ENCODE data around the gene COX8A.
A peak's percentile ranks its signal among the peaks of the same experiment; 100 is the strongest.
"Not testable (repeated sequence)": the region's sequence is repeated elsewhere in the genome, so short reads cannot be mapped to it uniquely, and the experiment has no call there.

COX8A gene

DNA sequence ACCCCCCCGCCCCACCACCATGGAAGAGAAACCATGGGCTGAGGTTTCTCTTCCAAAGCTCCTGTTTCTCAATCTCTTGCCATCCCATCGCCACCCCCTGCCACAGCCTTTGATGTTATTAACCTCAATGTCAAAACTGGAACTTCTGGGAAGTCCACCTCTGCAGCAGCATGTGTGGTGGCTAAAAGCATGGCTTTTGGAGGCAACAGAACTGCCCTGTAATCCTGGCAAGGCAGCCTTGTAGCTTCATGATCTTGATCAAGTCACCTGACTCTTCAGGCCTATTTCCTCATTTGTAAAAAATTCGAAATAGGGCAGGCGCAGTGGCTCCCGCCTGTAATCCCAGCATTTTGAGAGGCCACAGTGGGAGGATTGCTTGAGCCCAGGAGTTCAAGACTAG lies 3.5 kb upstream of the COX8A start:
- DNase-seq, result no peak

DNA sequence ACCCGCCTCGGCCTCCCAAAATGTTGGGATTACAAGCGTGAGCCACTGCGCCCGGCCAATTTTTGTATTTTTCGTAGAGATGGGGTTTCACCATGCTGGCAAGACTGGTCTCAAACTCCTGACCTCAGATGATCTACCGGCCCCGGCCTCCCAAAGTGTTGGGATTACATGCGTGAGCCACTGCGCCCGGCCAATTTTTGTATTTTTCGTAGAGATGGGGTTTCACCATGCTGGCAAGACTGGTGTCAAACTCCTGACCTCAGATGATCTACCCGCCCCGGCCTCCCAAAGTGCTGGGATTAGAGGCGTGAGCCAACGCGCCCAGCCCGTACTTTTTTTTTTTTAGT lies 535 bp upstream of the COX8A start:
- not testable (repeated sequence) for DNase-seq

DNA sequence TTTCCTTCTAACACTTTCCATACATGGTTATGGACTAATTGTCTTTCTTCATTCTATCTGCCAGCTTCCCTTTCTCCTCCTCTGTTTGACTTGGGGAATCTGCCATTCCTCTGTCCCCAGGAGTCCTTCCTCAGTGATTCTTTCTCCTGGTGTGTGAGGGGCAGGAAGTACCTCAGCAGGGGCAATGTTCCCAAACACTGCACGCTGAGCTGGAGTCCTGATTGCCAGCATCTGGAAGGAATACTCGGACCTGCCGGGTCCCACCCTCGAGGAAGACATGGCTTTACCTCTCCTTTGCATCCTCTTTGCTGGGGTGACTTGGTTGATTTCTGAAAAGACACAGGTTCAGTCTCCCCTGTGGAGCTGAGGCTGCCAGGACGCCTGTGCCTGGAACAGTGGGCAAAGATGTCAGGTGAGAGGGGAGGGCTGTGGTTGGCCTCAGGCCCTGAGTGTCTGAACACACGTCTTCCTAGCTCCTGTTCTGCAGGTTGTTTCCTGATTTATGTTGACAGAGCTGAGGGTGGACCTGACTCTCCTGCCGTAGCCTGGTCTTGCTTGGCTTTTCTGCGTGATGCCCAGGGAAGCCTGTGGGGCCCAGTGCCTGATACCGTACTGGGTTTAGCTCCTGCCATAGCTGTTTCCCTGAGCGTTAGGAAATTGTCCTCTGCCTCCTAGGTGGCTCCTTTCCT lies 4.3 kb downstream of the COX8A start:
- no peak for DNase-seq

DNA sequence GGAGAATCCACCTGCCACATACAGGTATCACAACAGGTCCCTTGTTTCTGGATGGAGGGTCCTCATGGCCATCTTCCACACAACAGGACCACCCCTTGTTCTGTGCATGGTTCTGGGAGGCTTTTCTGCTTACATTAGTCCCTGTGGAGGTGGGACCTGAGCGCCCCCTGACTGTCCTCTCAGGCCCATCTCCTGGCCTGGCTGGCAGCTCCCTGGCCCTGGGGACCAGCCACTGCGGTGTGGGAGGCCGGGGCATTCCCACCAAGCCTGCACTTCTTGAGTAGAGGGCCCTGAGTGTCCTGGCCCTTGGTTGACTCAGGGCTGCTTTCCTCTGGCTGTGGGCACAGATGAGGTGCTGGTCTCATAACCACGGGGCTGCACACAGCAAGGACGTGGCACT lies 5.0 kb downstream of the COX8A start:
- no peak for DNase-seq

DNA sequence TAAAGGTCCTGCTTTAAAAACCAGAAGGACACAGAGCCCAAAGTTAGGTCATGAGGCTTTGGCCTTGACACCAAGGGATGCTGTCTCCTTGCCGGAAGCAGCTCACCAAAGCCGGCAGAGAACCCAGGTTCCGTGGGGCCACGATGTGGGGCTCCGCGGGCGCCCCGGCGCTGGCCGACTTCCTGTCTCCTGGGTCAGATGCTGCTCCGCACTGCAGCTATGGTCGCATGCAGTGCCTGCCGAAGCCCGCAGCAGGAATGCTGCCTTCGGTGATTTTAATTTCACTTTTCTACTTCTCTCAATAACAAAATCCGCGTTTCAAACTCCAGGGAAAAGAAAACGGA lies 11.4 kb downstream of the COX8A start:
- DNase-seq, result peak; percentile 36

DNA sequence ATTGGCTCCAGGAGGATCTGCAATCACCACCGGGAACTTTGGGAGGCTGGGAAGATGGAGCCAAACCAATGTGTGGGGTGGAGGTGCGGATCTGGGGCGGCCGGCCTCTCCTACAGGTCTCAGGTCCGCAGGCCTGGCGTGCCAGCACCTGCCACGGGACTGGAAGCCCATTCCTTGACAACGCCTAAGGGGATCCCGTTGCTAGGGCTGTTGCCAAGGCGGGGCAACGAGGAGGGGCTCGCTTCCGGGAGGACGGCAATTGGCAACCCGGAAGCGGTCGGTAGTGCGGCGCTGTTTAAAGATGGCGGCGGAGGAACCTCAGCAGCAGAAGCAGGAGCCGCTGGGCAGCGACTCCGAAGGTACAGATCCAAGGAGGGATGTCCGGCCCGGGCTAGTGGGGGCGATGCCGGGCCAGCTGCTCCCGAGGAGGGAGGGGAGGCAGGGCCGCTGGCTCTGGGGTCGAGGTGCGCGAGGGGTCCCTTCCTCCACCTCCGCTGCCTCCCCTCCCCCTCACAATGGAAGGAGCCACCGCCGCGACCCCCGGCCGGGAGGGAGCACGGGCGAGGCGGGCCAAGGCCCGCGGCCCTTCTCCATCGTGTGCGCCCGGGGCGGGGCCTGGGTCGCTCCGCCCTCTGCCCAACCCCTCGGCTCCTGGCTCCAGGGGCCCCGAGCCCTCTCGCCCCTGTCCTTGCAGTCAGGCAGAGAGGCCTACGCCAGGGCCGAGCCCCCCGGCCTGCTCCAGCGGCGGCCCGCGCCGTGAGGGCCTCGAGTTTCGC lies 11.9 kb downstream of the COX8A start, which contains the start of gene OTUB1:
Gene OTUB1, plus strand, starts transcription at position 283 of the 776 bp plus-strand sequence. Its CDS starts 19 bp downstream, at position 302.
- peak; percentile 81 for DNase-seq

DNA sequence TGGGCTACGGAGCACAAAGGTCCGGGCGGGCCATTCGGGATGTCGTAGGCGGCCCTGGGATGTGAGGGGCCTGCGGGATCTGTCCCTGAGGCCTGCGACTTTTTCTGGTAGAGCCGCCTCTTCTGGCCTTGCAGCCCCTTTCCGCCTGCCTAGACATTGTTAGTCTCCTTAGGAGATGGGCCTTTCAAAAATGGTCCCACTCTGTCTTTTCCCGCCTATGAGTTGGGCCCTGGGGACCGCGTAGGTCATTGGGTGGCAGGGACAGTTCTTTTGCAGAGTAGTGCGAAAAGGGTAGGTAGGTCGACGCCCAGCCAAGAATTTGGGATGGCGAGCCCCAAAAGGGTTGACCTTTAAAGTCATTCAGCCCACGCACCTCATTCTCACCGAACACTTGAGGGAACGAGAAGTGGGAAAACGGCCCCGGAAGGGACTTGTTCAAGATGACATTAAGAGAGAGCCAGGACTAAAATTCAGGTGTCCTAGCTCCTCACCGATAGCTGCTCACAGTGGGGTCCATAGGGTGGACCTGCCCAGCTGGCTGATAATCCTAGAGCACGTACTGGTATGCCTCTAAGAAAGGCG lies 12.6 kb downstream of the COX8A start:
- DNase-seq, result no peak

DNA sequence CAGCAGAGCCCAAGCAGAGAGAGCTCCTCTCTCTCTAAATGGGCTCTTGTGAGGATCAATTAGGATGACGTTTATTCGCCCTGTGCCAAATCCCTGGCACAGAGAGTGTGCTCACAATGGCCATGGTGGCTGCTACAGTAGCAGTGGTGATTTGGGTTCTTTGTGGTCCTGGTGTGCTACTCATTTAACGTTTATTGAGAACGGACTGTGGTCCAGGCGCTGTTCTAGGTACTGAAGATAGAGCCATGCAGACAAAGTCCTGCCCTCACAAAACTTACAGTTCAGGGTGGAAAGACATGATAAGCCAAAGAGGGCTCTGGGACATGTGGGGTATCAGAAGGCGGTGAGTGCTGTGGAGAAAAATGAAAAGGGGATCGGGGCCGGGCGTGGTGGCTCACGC lies 17.1 kb downstream of the COX8A start:
- no peak for DNase-seq

DNA sequence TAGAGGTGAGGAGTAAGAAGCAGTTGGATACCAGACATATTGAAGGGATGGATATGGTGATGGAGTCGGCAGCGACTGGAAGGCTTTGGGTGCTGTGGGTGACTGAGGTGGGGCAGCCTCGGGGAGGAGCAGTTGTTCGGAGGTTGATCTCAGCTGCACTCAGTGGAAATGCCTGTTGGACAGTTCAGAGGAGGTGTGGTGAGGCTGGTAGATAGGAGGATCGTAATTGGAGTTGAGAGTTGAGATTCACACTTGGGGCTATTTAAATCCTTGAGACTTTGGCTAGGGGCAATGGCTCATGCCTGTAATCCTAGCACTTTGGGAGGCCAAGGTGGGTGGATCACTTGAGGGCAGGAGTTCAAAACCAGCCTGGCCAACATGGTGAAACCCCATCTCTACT lies 18.7 kb downstream of the COX8A start:
- no peak for DNase-seq

DNA sequence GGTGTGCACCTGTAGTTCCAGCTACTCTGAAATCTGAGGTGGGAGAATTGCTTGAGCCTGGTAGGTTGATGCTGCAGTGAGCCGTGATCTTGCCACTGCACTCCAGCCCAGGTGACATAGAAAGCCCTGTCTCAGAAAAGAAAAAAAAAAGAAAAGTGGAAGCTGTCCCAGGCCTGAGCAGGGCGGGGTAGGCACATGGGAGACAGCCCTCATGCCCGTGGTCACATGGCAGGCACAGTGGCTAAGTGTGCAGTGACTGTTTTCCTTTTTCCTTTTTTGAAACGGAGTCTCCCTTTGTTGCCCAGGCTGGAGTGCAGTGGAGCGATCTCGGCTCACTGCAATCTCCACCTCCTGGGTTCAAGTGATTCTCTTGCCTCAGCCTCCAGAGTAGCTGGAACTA lies 19.6 kb downstream of the COX8A start:
- DNase-seq, result no peak

DNA sequence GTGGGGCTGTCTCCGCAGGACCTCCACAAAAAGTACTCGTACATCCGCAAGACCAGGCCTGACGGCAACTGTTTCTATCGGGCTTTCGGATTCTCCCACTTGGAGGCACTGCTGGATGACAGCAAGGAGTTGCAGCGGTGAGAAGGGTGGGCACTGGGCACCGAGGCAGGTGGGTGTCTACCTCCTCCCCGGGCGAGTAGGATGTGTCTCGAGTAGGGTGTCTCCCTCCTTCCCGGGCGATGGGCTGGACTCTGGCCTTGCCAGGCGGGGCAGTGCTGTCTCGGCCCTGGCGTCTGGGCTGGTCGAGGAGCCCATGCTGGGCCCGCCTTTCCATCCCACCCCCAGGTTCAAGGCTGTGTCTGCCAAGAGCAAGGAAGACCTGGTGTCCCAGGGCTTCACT lies 22.1 kb downstream of the COX8A start:
- no peak for DNase-seq

DNA sequence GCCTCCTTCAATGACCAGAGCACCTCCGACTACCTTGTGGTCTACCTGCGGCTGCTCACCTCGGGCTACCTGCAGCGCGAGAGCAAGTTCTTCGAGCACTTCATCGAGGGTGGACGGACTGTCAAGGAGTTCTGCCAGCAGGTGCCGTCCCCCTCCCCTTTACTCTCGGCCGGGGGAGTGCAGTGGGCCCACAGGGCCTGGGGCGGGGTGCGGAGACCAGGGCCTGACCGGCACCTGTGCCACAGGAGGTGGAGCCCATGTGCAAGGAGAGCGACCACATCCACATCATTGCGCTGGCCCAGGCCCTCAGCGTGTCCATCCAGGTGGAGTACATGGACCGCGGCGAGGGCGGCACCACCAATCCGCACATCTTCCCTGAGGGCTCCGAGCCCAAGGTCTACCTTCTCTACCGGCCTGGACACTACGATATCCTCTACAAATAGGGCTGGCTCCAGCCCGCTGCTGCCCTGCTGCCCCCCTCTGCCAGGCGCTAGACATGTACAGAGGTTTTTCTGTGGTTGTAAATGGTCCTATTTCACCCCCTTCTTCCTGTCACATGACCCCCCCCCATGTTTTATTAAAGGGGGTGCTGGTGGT lies 22.8 kb downstream of the COX8A start:
- no peak for DNase-seq

DNA sequence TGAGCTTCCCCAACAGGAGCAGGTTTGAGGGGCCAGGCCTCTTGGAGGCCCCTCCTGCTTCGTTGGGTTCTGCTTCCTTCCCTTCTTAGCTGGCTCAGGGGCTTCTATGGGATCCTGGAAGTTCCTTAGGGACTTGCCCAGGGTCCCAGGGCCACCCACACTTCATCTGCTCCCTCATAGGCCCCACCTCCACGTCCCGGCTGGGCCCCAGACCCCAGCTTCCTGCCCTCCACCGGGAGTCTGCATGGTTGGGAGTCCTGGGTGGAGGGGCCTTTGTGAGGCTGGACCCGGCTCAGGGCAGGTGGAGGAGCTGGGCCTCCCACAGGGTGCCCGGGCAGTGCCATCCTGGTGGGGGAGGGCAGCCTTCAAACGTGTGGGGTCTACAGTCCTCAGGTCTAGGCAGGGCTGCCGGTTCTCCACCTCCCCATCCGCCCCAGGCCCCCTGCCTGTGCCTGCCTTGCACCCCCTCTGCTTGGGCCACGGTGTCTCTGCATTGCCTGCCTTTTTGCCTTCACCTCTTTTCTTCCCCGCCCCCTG lies 23.4 kb downstream of the COX8A start:
- no peak for DNase-seq

DNA sequence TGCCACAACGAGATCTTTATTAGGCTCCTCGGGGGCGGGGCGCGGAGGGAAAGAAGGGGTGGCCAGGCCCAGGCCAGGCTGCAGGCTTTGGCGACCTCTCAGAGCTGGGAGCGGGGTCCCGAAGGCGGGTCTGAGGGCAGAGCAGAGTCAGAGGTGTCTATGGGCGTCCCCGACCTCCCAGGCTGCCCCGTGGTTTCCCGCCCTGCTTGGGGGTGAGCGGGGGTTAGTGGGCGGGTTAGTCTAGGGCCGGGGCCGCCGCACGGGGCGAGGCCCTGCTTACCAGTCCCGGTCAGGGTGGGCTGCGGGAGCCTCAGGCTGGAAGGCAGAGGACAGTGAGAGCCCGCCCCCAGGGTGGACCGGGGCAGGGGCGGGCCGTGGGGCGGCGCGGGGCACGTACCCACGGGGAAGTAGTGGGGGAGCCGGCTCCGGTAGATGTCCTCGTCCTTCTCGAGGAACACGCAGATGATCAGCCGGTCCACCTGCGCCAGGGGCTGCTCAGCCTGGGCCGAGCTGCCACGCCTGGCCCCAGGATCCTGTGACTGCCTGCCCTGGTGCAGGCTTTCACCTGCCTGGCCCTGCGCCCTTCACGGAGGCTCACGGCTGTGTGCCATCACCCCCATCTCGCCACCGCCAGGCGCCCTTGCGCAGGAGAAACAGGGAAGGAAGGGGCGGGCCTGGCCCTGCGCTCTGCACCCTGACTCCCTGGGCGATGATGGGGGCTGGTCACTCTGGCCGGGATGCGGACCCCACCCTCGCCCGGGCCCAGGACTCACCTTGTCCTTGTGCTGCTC lies 24.3 kb downstream of the COX8A start:
- no peak for DNase-seq

DNA sequence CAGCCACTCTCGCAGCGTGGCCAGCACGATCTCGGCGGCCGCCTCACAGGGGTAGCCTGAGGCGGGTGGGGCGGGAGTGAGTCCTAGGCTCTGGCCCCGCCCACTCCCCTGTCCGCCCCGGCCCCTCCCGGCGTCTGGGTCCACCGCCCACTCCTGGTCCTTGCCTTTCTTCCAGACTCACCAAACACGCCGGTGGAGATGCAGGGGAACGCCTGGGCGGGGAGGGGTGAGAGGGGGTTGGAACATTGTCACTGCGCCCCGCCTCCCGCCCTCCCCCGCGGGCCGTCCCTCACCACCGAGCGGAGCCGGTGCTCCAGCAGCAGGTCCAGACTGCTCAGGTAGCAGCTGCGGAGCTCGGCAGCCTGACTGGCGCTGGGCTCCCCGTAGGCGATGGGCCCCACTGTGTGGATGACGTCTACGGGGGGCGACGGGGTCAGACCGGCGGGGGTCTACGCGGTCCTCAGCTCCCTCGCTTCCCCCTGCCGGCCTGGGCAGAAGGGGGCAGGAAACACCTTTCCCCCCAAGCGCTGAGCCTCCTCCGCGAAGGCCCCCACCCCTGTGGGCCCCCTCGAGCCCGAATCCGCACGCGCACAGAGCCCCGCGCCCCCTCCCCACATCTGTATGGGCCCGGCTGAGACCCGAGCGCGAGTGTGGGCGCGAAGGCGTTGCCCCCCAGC lies 25.1 kb downstream of the COX8A start:
- DNase-seq, result peak; percentile 57

DNA sequence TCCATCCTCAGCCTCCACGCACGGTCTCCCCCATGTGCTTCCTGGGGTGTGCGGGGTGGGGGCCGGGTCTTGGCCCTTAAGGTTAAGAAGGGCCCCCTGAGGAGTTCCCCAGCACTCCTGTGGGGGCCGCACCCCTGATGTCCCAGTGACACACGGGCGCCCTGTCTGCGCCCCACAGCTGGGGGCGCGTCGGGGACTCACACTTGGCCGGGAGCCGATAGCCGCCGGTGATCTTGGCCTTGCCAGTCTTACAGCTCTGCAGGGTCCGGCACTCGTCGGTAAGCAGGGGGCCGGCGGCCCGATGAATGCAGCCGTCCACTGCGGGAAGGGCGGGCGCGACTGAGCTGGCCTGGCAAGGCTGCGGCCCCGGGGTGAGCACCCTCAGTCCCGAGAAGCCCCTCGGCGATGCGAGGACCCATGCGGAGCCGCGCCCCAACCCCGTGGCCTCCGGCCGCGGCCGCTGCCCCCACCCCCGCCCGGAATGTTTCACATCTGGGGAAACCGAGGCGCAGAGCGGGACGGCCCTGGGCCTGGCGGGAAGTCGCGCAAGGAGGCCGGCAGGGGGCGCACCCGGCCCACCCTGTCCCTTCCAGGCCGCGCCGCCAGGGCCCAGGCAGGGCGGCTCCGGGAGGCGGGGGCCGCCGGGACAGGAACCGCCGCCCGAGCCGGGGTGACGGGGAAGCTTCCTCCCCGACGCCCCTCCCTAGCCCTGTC lies 25.8 kb downstream of the COX8A start:
- peak; percentile 53 for DNase-seq

DNA sequence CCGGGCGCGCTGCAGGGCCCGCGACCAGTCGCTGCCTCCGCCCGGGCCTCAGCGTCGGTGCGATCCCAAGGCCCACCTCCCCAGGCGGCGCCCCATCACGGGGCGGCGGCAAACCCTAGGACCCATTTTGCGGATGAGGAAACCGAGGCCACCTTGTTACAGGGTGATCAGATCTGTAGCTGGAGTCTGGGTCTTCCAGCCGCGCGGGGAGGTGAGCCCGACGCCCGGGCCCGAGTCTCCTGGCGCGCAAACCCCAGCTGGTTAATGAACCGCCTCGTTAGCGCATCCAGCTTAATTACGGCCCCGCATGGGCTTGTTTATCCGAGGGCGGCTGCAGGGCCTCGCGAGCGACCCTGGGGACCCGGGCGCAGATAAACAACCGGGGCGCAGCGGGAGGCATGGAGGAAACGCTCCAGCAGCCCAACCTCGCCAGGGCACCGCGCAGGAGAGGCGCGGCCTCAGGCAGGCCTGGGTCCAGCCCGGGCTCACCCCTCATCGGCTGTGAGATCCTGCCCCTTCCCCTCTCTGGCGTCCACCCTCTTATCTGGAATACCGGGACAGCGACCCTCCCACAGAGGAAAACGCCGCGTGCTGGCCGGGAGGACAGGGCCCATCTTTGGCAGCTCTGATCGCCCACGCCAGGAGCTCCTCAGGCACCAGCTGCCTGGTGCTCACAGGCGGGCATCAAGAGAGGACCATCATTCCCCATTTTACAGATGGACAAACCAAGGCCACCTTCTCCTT lies 26.5 kb downstream of the COX8A start:
- DNase-seq, result no peak

DNA sequence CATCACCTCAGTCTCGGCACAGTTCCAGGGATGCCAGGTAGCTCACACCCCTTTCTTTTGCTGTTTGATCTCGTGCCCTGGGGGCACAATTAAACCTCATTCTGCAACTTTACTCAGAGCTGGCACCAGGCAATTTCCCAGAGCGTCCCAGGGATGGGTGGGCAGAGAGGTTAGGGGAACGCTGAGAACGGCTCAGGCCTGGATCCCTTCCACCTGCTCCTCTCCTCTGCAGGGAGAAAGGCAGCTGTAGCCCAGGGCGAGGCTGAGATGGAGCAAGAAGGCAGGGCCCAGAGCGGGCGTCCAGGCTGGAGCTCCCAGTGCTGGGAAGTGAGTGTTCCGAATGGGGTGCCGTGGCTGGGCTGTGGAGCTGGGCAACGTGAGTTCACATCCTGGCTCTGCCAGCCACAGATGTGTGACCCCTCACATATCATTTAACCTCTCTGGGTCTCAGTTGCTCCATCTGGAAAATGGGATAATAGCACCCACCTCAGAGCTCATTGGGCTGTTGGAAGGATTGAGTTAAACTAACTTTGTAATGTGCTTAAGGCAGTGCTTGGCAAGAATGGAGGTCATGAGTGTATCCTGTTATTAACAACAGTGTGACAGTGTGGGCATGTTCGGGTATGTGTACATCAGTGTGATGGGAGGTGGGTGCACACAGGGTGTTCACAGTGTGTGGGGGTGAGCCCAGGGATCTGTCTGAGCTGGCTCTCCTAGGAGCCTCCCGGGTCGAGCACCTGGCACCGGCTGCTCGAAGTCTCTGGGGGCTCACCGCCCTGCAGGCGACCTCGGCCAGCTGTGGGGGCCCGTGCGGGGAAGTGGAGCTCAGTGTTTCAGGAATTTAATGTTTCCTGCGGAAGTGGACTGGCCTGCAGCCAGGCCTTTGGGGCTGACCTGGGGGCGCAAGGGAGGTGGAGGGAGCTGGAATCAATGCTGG lies 27.3 kb downstream of the COX8A start:
- DNase-seq, result no peak

DNA sequence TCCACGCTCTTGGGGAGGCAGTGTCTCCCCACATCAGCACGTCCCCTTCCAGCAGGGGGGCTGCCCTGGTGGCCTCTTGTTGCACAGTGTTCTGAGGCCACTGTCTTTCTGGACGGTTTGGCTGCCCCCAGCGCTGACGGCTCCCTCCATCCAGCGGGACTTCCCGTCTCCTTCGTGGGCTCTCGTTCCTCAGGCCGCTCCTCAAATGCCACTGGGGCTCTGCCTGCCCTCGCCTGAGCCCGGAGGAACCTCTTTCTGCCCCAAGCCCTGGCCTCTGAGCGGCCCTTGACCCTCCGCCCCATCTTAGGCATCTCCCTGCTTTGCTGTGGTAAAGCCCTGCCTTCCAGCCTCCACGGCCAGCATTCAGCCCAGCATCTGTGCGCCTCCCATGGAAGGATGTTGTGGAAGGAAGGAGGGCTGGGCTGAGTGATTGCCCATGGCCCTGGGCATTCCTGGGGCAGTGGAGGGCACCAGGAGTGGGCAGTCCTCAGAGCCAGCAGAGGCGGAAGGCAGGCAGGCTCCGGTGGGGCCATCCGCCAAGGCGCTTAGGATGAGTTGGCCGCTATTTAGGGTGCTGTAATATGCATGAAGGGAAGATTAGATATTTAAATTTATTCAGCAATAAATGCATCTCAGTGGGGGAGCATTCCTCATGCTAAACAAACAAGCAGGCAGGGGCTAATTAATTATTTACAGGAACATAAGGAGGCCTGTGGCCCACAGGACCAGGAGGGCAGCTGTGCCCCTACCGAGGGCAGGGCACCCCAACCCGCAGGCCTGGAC lies 29.6 kb downstream of the COX8A start:
- DNase-seq, result no peak
